ENCODE results near the gene ZFYVE28.

Gene ZFYVE28

DNA sequence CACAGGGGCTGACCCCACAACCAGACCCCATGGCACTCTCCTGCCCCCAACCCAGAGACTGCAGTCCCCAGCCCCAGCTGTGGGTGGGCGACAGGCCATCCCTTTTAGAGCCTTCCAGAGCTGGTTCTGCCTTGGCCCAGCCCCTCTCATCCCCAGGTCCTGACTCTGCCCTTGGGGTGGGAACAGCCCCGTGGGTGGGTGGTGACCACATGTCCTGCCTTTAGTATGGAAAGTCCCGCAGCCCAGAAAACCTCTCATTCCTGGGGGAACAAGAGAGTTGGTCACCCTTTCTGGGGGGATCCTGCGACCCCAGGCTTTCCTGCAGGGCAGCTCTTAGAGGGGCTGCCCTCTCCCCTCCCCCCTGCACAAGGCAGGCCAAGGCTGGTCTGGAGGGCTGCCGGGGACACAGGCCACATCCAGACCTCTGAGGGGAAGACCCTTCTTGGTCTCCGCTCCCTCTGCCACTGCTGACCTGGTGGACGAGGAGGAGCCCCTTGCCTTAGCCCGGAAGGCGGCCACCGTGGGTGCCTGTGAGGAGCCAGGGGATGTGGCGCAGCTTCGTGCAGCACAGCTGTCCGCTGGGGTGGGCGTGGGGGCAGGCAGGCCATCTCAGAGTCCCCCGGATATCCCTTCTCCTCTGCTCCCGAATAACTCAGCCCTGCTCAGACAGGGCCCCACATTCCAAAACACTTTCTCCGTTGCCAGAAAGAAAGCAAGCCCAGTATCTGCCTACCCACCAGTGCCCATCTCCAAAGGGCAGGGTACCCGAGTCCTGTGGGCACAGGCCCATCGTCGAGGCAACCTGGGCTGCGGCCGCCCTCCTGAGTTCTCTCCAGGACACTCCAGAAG, 149.9 kb downstream of the ZFYVE28 start:
- intact Hi-C loops (cut with DNase I; ENCODE audit: low total_unique reads) = loop anchor here (10.0 kb wide), 1 partner anchor 264 kb away; the partner anchor contains the start of gene NELFA
- no peak overlapping the region for H3K4me3 ChIP-seq
- TF ChIP-seq CTCF (IDR thresholded peaks at IDR 0.05) = no peak

GRCh38 chr4:2267841-2268240, 150.6 kb downstream of the ZFYVE28 start:
- no peak overlapping the region for H3K27ac ChIP-seq
- no peaks in the 10 kb centered on the region for H3K9me3 ChIP-seq
- H3K36me3 ChIP-seq = peaks cover 0 to 8% (median 0%) of the 10 kb centered on the region in 3 donors
- no peak for DNase-seq
- no peak overlapping the region for H3K4me3 ChIP-seq
- H3K27me3 ChIP-seq = no peaks in the 10 kb centered on the region
- intact Hi-C loops (cut with DNase I; ENCODE audit: low total_unique reads) = loop anchor here (10.0 kb wide), 1 partner anchor 263 kb away; the partner anchor contains the start of gene NELFA
- no peak for TF ChIP-seq CTCF (IDR thresholded peaks at IDR 0.05)
- peaks cover 0 to 40% (median 19%) of the 10 kb centered on the region in 4 donors for H3K4me1 ChIP-seq

More for the DNA sequence above, 149.9 kb downstream of the ZFYVE28 start:
- DNase-seq = no peak
- Histone ChIP-seq H3K9me3 (no peaks in the 10 kb centered on the region), H3K36me3 (peaks cover 0 to 15% (median 0%) of the 10 kb centered on the region in 3 donors), H3K4me1 (peaks cover 0 to 32% (median 15%) of the 10 kb centered on the region in 4 donors), H3K27me3 (no peaks in the 10 kb centered on the region), H3K27ac (no peak overlapping the region)

DNA sequence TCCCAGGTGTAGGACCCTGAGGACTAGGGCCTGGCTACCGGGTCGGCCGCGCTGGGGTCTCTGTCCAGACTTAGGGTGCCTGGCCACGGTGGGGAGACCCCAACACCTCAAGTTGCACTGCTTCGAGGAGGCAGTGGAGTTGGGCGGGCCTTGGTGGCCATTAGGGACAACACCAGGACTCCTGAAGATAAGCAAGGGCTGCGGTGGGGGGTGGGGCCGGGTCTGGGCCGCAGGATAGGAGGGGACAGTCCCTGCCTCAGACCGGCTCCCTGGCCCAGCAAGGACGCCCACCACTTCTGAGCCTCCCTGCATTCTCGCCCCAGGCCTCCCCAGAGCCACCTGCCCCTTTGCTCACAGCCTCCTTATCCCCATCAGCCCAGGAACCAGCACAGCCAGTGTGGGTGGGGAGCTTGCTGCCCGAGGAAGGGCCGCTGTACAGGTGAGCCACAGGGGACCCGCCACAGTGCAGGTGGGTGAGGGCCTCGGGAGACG, 151.1 kb downstream of the ZFYVE28 start:
- peak overlapping the region in 1 of 2 donors; percentile 77 for H3K27ac ChIP-seq
- H3K4me1 ChIP-seq = peaks cover 0 to 42% (median 21%) of the 10 kb centered on the region in 4 donors
- H3K36me3 ChIP-seq = peaks cover 0 to 8% (median 0%) of the 10 kb centered on the region in 3 donors
- H3K4me3 ChIP-seq = no peak overlapping the region
- H3K27me3 ChIP-seq = no peaks in the 10 kb centered on the region
- no peak for TF ChIP-seq CTCF (IDR thresholded peaks at IDR 0.05)
- intact Hi-C loops (cut with DNase I; ENCODE audit: low total_unique reads) = loop anchor here (10.0 kb wide), 1 partner anchor 263 kb away; the partner anchor contains the start of gene NELFA
- H3K9me3 ChIP-seq = no peaks in the 10 kb centered on the region
- DNase-seq = no peak

DNA sequence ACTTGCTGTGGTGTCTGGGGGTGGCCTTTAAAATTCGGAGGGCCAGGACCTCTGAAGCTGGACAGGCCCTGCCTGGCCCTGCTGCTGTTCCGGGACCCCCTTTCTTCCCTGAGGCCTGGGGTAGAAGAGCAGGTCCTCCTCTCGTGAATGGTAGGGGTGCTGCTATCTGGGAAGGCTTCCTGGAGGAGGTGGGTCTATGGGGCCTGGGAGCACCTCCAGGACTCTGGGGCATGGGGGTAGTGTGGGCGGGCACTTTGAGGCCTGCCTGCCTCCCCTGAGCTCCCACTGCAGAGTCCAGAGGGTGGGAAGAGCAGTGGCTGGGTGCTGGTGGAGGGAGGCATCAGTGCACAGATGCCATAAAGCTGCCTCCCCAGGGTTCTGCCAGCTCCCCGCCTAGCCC, 151.6 kb downstream of the ZFYVE28 start:
- no peak for TF ChIP-seq CTCF (IDR thresholded peaks at IDR 0.05)
- DNase-seq = no peak
- intact Hi-C loops (cut with DNase I; ENCODE audit: low total_unique reads) = loop anchor here (10.0 kb wide), 1 partner anchor 262 kb away; the partner anchor contains the start of gene NELFA
- Histone ChIP-seq H3K9me3 (no peaks in the 10 kb centered on the region), H3K36me3 (peaks cover 0 to 8% (median 0%) of the 10 kb centered on the region in 3 donors), H3K4me1 (peaks cover 0 to 42% (median 21%) of the 10 kb centered on the region in 4 donors), H3K27me3 (peaks cover 0 to 3% of the 10 kb centered on the region in 2 donors), H3K4me3 (no peak overlapping the region), H3K27ac (peak overlapping the region; percentile 16 to 77)

GRCh38 chr4:2266181-2266580, 152.3 kb downstream of the ZFYVE28 start:
- no peaks in the 10 kb centered on the region for H3K9me3 ChIP-seq
- DNase-seq = peak; percentile 65 to 89
- H3K27ac ChIP-seq = peak overlapping the region; percentile 59 to 77
- H3K27me3 ChIP-seq = peaks cover 0 to 3% of the 10 kb centered on the region in 2 donors
- intact Hi-C loops (cut with DNase I; ENCODE audit: low total_unique reads) = loop anchor here (10.0 kb wide), 1 partner anchor 261 kb away; the partner anchor contains the start of gene NELFA
- peaks cover 0 to 8% (median 0%) of the 10 kb centered on the region in 3 donors for H3K36me3 ChIP-seq
- no peak for TF ChIP-seq CTCF (IDR thresholded peaks at IDR 0.05)
- H3K4me1 ChIP-seq = peaks cover 0 to 42% (median 21%) of the 10 kb centered on the region in 4 donors
- no peak overlapping the region for H3K4me3 ChIP-seq

Measured in tibial artery (tissue), 4 donors.